Measurements from ENCODE around the gene EHD1.

The EHD1 gene

GRCh38 chr11:64878494-64879243 lies at the start of gene EHD1:
Gene EHD1 (minus strand): TSS chr11:64878621. CDS start chr11:64878464, 157 bp downstream.
- peak; percentile 91 for DNase-seq

- no peak for DNase-seq
These were observed 48.3 kb upstream of the EHD1 start for GRCh38 chr11:64926689-64927088.

GRCh38 chr11:64925536-64926436 lies 47.4 kb upstream of the EHD1 start:
- no peak for DNase-seq

- no peak for DNase-seq
These were observed 46.5 kb upstream of the EHD1 start for GRCh38 chr11:64924910-64925284.

GRCh38 chr11:64923944-64924909 lies 45.8 kb upstream of the EHD1 start, which contains the start of gene PPP2R5B:
Gene PPP2R5B (plus strand): TSS chr11:64924689. CDS start chr11:64925735, 1,046 bp downstream.
- DNase-seq, result peak; percentile 63

- DNase-seq, result no peak
These were observed 44.8 kb upstream of the EHD1 start for GRCh38 chr11:64923151-64923661.

GRCh38 chr11:64921384-64921783 lies 43.0 kb upstream of the EHD1 start:
- no peak for DNase-seq

- no peak for DNase-seq
These were observed 41.7 kb upstream of the EHD1 start for GRCh38 chr11:64920124-64920523.

GRCh38 chr11:64919627-64920026 lies 41.2 kb upstream of the EHD1 start:
- DNase-seq, result peak; percentile 32

- no peak for DNase-seq
These were observed 39.6 kb upstream of the EHD1 start for GRCh38 chr11:64918017-64918416.

GRCh38 chr11:64917663-64917995 lies 39.2 kb upstream of the EHD1 start:
- DNase-seq, result no peak

- peak; percentile 98 for DNase-seq
These were observed 38.6 kb upstream of the EHD1 start, which contains the start of gene ATG2A for GRCh38 chr11:64916775-64917662. Gene ATG2A (minus strand): TSS chr11:64917209. CDS start chr11:64917135, 74 bp downstream.

GRCh38 chr11:64916040-64916774 lies 37.8 kb upstream of the EHD1 start:
- no peak for DNase-seq

GRCh38 chr11:64915376-64915887 lies 37.0 kb upstream of the EHD1 start:
- DNase-seq, result no peak

- no peak for DNase-seq
These were observed 35.7 kb upstream of the EHD1 start for GRCh38 chr11:64914123-64914522.

GRCh38 chr11:64913171-64913727 lies 34.8 kb upstream of the EHD1 start:
- no peak for DNase-seq

GRCh38 chr11:64911689-64912088 lies 33.3 kb upstream of the EHD1 start:
- DNase-seq, result no peak

GRCh38 chr11:64911142-64911541 lies 32.7 kb upstream of the EHD1 start:
- DNase-seq, result no peak

GRCh38 chr11:64910451-64911093 lies 32.2 kb upstream of the EHD1 start:
- no peak for DNase-seq

Measured in NCI-H1694 (cell line).